HG03135 (cell line): ENCODE data around the gene LRRC23.
A peak's percentile ranks its signal among the peaks of the same experiment; 100 is the strongest.
"Not testable (repeated sequence)": the region's sequence is repeated elsewhere in the genome, so short reads cannot be mapped to it uniquely, and the experiment has no call there.

ENCODE experiments used
- ATAC-seq: cut with Tn5 transposase; IDR thresholded peaks from one replicate; pipeline ENCODE4 v1.9.1; 2021; ENCODE audit warnings: mild to moderate bottlenecking, moderate library complexity; ENCODE audit not compliant: unreplicated experiment

The LRRC23 gene

GRCh38 chr12:6872073-6873048 is 32.3 kb upstream of the LRRC23 start:
- ATAC-seq, result peak; percentile 39

DNA sequence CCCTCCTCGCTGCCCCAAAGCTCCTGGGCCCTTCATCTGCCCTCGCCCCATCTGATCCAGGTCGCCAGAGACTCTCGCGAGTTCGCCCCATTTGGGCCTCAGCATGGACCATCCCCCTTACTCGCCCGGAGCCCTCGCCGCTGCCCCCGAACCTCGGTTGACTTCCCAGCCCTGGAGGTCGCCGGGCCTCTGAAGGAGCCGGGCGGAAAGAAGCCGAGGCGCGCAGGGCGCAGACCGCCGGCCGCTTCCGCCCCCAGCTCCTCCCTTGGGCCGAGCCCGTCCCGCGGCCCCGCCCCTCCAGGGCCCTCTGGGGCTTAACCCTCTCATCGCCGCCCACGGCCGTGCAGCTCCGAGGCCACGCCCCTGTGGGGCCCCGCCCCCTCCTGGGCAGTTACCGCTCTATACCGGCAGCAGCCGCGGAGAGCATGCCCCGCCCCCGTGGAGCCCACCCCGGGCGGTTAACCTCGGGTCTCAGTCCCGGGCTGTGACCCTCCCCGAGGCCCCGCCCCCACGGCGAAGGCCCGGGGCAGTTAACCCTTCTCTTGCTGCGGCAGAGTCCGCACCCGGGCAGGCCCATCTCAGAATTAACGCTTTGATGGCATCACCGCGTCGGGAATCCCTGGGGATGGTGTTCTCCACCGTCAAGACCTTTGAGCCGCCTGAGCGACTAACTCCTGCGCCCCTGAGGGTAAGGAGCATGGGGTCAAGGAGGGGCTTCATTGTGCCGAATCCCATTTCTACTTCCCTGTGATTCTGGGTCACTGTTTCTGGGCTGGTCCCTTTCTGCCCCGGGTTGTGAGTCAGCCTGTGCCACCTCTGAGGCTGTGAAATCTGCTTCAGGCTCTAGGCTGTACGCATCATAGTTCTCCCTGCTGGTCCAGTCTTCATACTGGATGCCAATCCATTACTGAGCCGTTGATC is 31.3 kb upstream of the LRRC23 start, which contains the start of gene SPSB2:
SPSB2 (minus strand) TSS at position 210 of the 921 bp plus-strand sequence. CDS start 402 bp downstream, outside the sequence.
- peak; percentile 73 for ATAC-seq

DNA sequence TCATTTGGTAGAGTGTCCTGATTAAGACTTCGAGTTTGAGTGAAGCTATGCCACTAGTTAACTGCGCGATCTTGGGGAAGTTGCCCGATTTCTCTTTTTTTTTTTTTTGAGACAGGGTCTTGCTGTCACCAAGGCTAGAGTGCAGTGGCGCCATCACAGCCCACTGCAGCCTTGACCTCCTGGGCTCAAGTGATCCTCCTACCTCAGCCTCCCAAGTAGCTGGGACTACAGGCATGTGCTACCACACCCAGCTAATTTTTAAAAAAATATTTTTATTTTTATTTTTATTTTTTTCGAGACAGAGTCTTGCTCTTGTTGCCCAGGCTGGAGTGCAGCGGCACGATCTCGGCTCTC is 30.6 kb upstream of the LRRC23 start:
- not testable (repeated sequence) for ATAC-seq

DNA sequence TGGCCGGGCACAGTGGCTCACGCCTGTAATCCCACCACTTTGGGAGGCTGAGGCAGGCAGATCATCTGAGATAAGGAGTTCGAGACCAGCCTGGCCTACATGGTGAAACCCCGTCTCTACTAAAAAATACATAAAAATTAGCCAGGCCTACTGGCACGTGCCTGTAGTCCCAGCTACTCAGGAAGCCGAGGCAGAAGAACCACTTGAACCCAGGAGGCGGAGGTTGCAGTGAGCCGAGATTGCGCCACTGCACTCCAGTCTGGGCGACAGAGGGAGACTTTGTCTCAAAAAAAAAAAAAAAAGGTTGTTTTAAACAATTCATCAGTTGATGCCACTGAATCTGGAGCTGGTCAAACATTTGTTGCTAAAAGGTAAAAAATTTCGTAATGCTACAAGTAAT is 24.8 kb upstream of the LRRC23 start:
- not testable (repeated sequence) for ATAC-seq

DNA sequence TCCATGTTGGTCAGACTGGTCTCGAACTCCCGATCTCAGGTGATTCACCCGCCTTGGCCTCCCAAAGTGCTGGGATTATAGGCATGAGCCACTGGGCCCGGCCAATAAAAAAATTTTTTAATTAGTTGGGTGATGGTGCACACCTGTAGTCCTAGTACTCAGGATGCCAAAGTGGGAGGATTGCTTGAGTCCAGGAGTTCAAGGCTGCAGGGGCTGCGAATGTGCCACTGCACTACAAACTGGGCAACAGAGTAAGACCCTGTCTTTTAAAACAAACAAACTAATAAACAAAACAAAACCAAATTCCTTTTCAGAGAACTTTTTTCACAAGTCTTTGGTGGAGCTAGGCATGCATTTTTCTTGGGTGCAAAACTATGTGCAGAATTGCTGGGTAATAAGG is 21.4 kb upstream of the LRRC23 start:
- ATAC-seq, result no peak

DNA sequence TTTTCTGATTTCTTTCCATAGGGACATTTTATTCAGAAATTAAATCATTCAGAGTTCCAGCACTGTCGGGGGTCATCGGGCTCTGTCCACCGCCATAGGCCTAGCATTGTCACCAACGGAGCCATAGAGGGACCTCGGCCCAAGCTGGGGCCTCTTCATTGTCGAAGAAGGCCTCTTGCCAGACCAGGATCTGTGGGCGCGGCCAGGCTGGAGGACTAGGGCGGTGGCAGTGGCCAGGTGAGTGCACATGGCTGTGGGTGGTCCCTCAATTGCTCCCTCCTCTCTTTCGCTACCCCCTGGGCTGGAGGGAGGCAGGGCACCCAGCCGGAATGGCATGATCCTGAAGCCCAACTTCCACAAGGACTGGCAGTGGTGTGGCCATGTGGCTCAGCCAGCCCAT is 20.9 kb upstream of the LRRC23 start:
- no peak for ATAC-seq

DNA sequence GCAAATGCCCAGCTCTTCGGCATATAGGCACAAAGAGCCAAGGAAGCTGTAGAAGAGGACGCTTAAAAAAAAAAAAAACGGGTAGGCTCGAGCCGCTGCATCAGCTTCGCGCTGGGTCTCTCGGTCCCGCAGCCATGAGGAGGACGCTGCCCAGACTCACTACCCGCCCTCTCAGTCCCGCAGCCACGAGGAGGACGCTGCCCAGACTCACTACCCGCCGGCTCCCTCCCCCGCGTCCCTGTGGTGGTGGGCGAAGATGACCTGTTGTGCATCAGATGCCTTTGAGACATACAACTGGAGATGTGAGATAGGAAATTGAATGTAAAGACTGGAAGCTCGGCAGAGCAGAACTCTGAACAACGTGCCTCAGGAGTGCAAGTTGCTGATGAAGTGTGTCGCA is 20.1 kb upstream of the LRRC23 start:
- ATAC-seq, result no peak

GRCh38 chr12:6886206-6886999 is 18.2 kb upstream of the LRRC23 start:
- ATAC-seq, result not testable (repeated sequence)

DNA sequence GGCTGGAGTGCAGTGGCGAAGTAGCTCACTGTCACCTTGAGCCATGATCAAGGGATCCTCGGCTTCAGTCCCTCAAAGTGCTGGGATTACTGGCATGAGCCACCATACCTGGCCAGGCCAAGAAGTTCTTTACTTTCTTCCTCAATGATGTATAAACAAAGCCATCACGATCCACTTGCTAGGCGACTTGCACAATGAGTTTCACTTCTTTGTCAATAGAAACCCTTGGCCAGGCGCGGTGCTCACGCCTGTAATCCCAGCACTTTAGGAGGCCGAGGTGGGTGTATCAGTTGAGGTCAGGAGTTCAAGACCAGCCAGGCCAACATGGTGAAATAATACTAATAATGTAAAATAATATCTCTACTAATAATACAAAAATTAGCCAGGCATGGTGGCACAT is 17.2 kb upstream of the LRRC23 start:
- ATAC-seq, result no peak

- no peak for ATAC-seq
Measured at GRCh38 chr12:6888360-6888759, 16.3 kb upstream of the LRRC23 start.

- not testable (repeated sequence) for ATAC-seq
Measured at GRCh38 chr12:6888794-6889193, 15.8 kb upstream of the LRRC23 start.

- not testable (repeated sequence) for ATAC-seq
Measured at GRCh38 chr12:6889775-6890573, 14.6 kb upstream of the LRRC23 start.

GRCh38 chr12:6890789-6891645 is 13.6 kb upstream of the LRRC23 start:
- ATAC-seq, result peak; percentile 92

- no peak for ATAC-seq
Measured at GRCh38 chr12:6891646-6892001, 13.0 kb upstream of the LRRC23 start.

DNA sequence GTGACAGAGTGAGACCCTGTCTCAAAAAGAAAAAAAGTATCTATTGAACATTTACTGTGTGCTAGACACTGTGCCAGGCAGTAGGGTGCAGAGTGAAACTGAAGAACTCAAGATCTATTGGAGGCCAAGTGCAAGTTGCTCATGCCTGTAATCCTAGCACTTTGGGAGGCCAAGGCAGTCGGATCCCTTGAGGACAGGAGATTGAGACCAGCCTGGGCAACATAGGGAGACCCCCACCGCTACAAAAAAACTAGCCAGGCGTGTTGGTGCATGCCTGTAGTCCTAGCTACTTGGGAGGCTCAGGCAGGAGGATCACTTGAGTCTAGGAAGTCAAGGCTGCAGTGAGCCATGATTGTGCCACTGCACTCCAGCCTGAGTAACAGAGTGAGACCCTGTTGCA is 11.9 kb upstream of the LRRC23 start:
- not testable (repeated sequence) for ATAC-seq

GRCh38 chr12:6894321-6894720 is 10.3 kb upstream of the LRRC23 start:
- ATAC-seq, result no peak

DNA sequence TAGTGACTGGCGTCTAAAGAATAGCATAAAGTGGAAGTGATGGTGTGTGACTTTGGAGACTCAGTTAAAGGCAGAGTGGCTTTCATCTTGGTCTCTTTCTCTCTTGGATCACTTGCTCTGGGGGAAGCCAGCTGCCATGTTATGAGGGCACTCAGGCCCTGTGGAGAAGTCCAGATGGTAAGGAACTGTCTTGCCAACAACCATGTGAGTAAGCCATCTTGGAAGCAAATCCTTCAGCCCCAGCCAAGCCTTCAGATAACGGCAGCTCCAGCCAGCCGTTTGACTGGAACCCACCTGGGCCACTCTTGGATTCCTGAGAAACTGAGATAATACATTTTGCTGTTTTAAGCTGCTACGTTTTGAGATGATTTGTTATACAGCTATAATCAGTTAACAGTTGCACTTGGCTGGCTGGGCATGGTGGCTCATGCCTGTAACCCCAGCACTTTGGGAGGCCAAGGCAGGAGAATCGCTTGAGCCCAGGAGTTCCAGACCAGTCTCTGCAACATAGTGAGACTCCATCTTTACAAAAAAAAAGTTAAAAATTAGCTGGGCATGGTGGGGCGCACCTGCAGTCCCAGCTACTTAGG is 7.7 kb upstream of the LRRC23 start:
- no peak for ATAC-seq

- no peak for ATAC-seq
Measured at GRCh38 chr12:6899427-6899826, 5.2 kb upstream of the LRRC23 start.
